H1 (cell line): ENCODE results near the gene ASAP2. TPM values are rescaled to one million over a fixed set of nuclear protein-coding genes. Genes with fewer than 3 reads are reported as not detected.

Source experiments
- SAP30 ChIP-seq: fragments of 300-600 bp; sonication (generic); IDR thresholded peaks from 2 replicates; pipeline ENCODE4 v1.7.1; 2012; ENCODE audit warnings: low read length, moderate library complexity, mild to moderate bottlenecking, inconsistent platforms; ENCODE audit not compliant: insufficient read depth, insufficient replicate concordance
- TEAD4 ChIP-seq: IDR thresholded peaks from 2 replicates; pipeline ENCODE4 v1.6.1; 2012; ENCODE audit warnings: low read depth, low read length, inconsistent platforms, mixed read lengths
- polyA plus RNA-seq, 7 experiments: library from polyadenylated mRNA; depleted of rRNA in 3 of 7; stranded (reverse) in 5 of 7; unstranded in 2 of 7; fragments of >200 nt in 5 of 7; fragments of 200-250 nt in 2 of 7; gene quantifications; 1 replicate in 5 of 7; 2 replicates in 1 of 7; 4 replicates in 1 of 7; pipeline versions ENCODE4 v1.2.1 to v1.2.3, GENCODE V29; 2011 to 2013; ENCODE audit warnings: missing spikeins in 2 of 7, mixed read lengths in 2 of 7
- total RNA-seq: library from RNA; stranded (reverse); fragmentation: NEBNext Ultra II Directional; extraction: Animal tissue kit (Norgen Biotek cat#: 25700); gene quantifications from 2 replicates; pipeline ENCODE4 v1.2.1, GENCODE V29; 2021

The ASAP2 gene
- total and polyA plus RNA-seq, 2 of the 8 experiments (the other 6 are each of a cell fraction or from before 2014, with no cell fraction given): 10.2 to 18.7 TPM

DNA sequence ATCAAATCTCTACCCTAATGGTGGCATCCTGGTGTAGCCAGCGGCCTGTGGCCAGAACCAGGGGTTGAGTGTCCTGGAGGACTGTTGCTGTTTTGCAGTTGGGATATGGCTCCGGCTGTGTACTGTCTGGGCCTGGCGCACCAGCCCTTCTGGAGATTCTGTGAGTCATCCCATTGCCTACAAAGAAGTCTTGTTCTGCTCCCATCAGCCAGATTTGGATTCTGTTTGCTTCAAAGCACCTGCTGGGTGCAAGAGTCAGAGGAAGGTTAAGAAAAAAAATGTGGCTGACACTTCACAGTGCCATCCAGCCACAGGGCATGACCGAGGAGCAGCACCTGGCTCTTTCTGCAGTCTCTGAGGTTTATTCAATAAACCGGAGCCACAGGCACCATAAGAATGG lies 41.0 kb upstream of the ASAP2 start (continued):
- TF ChIP-seq TEAD4 (no peak), SAP30 (no peak)
